SKM-1 (cell line): ENCODE measurements around the gene BACH1.
A peak's percentile ranks its signal among the peaks of the same experiment; 100 is the strongest.
"Not testable (repeated sequence)": the region's sequence is repeated elsewhere in the genome, so short reads cannot be mapped to it uniquely, and the experiment has no call there.

Experiments
- DNase-seq: peaks from one replicate; lab custom pipeline; 2025; ENCODE audit not compliant: unreplicated experiment; lab: John Stamatoyannopoulos, UW

BACH1 gene

DNA sequence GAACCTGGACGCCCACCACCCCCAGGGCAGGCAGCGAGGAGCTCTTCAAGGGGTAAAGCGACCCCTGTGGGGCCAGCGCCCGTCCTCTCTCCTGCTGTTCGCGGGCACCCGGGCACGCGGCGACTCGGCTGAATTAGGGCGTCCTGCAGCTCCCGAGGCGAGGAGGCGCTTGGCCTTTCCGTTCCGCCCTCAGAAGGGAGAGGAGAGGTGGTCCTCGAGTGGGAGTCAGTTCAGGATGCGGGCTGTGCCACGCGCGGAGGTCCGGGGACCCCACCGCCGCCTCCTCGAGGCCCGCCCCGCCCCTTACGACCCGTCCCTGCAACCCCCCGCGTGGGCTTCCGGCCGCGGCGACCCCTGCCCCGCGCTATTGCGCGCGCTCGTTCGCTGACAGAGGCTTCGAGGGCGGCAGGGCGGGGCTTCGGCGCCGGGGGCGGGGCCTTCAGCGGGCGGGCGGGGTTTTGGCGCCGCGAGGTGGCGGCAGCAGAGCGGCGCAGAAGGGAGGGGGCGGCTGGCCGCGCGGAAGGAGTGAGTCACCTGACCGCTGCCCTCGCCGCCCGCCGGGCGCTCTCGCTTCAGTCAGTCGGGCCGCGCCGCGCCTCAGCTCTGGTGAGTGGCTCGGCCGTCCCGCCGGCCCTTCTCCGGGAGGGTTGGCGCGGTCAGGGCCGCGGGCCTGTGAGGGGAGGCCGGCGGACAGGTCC lies at the start of gene BACH1:
Gene BACH1, plus strand, starts transcription at position 575 of the 698 bp plus-strand sequence. CDS start 22,359 bp downstream, outside the sequence.
- DNase-seq = peak; percentile 89

DNA sequence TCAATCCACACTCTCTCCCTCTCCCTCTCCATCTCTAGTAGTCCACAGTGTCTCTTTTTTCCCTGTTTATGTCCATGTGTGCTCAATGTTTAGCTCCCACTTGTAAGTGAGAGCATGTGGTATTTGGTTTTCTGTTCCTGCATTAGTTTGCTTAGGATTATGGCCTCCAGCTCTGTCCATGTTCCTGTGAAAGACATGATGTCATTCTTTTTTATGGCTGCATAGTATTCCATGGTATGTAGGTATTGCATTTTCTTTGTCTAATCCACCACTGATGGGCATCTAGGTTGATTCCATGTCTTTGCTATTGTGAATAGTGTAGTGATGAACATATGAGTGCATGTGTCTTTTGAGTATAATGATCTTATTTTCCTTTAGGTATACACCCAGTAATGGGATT lies 49.4 kb upstream of the BACH1 start:
- DNase-seq = not testable (repeated sequence)

DNA sequence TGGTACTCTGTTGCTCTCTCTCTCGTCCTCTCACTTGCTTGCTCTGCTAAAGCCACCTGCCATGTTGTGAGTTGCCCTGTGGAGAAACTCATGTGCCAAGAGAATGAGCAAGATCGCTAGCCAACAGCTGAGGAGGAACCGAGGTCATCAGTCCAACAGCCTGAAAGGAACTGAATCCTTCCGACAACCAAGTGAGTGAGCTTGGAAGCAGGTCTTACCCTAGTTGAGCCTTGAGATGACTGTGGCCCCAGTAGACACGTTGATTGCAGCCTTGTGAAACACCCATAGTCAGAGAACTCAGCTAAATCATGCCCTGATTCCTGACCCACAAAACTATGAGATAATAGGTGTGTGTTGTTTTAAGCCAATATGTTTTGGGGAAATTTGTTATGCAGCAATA lies 48.1 kb upstream of the BACH1 start:
- DNase-seq = no peak

DNA sequence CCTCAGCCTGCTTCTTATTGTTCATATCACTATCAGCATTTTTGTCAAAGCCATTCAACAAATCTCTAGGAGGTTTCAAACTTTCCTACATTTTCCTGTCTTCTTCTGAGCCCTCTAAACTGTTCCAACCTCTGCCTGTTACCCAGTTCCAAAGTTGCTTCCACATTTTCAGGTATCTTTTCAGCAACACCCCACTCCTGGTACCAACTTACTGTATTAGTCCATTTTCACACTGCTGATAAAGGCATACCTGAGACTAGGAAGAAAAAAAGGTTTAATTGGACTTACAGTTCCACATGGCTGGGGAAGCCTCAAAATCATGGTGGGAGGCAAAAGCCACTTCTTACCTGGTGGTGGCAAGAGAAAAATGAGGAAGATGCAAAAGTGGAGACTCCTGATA lies 44.9 kb upstream of the BACH1 start:
- DNase-seq = not testable (repeated sequence)

DNA sequence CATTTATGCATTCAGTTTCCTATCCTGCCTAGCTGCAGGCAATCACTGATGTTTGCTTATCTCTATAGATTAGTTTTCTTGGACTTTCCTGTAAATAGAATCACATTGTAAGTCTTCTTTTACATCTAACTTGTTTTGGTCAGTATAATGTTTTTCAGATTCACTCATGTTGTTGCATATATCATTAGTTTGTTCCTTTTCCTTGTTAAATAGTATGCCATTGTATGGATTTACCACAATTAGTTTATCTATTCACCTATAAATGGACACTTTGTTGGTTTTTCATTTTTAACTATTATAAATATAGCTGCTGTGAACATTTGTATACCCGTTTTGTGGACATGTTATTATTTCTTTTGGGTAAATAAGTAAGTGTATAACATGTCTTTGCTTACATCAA lies 44.2 kb upstream of the BACH1 start:
- DNase-seq = no peak

DNA sequence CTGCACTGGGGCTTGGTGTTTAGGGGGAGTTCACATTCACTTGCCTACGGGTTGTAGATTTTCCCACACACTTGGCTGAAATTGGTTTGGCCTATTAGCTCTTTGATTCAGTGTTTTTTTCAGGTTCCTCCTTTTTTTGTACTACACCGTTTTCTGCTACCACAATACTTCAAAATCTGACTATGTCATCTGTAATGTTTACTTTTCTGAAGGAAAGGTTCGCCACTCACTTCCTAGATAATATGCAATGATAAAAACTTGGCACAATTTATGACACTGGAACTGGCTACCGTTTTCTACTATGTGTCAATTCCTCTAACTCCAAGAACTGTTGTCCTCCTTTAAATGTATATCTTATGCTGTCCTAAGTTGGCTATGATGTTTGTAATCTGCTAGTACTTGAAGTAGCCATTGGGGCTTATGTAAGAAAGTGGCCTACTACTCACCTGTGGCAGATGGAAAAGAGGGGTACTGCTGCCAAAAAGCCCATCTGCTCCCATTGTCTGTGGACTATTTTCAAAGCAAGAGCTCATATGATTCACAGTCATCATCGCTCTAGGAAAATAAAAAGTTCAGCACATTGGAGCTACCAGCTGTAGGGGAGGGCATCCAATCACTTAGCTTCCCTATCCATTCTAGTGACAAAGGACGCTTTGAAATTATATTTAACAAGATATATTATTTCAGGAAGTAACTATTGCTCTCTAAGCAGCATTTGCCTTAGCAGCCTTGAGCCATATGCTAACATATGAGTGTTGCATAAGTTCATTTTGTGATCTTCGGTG lies 42.4 kb upstream of the BACH1 start:
- DNase-seq = peak; percentile 9

DNA sequence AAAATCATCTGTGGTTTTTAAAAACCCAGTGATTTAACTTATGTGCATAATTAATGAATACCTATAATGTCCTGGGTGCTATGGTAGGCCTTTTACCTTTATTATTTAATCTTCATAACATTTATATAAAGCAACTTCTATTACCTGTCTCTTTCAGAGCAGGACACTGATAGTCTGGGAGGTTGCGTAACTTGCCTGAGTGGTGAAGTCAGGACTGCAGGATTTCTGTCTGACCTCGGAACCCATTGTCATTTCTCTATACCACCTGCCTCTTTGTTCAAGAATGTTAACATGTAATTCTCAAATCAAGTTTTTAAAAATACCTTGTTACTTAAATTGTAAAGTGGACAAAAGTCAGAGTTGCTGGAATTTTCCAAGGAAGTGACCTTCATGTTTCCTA lies 41.0 kb upstream of the BACH1 start:
- no peak for DNase-seq

DNA sequence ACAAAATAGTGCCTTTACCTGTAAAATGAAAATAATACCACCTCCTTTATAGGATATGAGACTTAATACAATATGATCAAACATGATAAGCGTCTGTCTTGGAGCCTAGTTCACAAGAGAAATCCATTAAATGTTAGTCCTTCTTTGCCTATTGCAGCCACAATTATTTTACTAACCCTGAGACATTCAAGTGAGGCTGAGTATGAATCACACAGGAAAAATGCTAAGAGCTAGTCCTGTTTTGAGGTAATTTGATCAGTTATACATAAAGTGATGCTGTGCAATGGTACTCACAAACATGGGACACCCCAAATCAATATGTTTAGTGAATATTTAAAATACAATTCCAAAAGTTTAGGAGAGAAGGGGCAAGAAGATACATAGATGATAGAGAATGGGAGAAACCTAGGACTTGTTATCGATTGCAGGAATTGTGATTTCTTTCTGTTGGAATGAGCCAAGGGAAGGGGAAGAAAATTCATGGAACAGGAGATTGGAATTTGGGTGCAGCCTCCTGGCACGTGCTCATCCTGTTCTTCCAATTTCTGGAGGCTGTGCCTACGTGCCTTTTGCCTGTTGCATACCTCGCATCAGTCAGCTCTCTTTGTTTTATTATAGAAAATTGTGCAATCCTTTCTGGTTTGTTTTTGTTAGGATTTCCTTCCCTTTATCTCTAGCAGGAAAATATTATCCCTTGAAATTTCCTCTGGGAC lies 39.9 kb upstream of the BACH1 start:
- no peak for DNase-seq

DNA sequence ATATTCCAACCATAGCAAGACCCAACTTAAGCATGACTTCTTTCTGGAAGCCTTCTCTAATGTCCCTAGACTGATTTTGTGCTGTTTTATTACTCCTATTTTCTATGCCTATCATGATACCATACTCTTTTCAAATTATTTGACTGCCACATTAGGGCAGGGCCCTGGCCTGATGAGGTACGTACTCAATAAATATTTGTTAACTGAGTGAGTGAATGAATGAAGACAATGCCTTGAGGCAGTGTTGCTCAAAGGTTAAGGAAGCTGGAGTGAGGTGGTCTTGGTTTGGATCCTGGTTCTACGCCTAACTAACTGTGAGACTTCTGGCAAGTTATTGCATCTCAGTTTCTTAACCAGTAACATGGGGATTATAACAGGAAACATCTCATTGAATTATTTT lies 38.3 kb upstream of the BACH1 start:
- no peak for DNase-seq

DNA sequence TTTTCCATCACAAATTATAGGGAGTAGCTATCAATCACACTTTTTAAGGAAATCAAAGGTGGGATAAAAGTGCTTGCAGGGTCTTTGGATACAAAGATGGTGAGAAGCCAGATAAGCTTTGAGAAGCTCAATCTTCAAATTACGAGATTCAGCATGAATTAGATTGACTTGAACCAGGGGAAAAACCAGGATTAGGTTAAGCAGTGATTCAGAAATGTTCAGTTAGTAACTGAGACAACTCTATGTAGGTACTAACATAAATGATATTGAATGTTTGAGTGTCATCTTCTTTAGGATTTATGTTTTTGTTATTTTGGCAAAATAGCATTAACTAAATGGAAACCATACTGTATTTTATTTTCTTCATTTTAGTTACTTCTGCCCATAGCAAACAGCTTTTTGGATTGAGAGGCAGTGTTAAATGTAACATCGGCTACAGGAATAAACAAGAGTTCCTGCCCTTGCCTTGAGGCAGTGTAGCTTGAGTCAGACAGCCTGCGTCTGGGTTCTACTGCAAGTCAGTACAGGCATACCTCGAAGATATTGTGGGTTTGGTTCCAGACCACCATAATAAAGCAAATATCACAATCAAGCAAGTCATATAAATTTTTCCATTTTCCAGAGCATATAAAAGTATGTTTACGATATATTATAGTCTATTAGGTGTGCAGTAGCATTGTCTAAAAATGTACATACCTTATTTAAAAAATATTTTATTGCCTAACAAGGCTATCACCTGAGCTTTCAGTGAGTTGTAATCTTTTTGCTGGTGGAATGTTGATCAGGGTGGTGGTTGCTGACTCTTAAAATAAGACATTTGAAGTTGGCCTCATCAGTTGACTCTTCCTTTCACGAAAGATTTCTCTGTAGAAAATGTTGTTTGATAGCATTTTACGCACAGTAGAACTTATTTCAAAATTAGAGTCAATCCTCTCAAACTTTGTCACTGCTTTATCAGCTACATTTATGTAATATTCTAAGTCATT lies 36.9 kb upstream of the BACH1 start:
- no peak for DNase-seq

DNA sequence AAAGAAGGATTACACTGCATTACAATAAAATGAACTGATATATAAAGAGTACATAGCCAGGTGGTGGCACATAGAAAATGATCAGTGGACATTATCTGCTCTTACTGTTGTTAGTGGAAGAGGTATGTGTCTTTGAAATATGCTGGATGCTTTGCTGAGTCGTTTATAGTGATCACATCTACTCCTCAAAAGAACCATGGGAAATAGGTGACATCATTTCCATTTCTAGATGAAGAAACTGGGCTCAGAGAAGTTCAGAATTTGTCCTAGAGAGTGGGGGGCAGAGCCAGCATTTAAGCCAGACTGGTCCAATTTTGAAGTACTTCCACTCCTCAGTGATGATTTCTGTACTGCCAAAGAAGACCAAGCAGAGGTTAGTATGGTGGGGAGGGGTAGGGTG lies 34.0 kb upstream of the BACH1 start:
- no peak for DNase-seq

DNA sequence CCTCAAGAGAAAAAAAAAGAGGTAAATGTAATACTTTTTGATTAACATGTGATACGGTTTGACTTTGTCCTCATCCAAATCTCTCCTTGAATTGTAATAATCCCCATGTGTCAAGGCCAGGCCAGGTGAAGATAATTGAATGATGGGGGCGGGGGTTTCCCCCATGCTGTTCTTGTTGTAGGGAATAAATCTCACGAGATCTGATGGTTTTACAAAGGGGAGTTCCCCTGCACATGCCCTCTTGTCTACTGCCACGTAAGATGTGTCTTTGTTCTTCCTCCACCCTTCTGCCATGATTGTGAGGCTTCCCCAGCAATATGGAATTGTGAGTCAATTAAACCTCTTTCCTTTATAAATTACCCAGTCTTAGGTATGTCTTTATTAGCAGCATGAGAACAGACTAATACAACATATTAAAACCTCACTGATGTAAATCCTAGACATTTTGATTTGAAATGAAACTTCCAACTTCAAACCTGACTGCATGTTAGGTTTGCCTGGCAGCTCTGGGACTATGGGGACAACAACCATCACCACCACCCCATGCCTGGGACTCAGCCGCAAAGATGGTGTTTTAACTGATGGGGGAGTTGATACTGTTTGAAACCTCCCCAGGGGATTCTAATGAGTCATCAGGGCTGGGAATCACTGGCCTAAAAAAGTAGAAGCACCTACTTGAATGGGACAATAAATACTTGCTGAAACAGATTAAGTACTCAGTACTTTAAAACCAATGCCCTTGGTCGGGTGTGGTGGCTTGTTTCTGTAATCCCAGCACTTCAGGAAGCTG lies 32.8 kb upstream of the BACH1 start:
- no peak for DNase-seq

DNA sequence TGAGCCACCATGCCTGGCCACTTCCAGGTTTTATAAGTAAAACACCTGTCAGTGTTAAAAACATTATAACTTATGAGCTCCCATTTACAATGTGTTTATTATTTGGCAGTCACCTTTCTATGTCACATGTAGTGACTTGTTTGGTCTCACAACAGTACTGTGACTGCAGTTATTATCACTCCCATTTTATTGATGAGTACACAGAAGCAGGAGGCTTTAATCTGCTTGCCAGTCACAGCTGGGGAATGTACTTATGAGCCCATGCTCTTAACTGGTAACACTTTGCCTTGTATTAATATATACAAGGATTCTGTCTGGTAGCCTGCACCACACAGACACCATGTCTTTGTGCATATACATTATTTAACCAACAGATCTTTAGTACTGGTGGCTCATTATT lies 31.1 kb upstream of the BACH1 start:
- no peak for DNase-seq

DNA sequence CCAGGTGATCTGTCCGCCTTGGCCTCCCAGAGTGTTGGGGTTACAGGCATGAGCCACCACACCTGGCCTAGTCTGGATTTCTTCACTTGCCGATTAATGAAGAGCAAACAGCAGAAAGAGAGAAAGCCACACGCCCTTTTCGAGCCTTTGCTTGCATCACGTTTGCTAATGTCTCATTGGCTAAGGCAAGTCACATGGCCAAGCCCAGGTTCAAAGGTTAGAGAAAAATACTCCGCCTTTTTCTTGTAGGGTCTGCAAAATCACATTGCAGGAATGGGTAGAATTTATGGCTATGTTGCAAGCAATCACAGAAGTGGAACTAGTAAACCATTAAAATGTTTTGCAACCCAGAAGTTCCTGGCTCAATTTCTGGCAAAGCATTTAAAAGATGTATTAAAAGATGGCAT lies 26.8 kb upstream of the BACH1 start:
- peak; percentile 17 for DNase-seq

DNA sequence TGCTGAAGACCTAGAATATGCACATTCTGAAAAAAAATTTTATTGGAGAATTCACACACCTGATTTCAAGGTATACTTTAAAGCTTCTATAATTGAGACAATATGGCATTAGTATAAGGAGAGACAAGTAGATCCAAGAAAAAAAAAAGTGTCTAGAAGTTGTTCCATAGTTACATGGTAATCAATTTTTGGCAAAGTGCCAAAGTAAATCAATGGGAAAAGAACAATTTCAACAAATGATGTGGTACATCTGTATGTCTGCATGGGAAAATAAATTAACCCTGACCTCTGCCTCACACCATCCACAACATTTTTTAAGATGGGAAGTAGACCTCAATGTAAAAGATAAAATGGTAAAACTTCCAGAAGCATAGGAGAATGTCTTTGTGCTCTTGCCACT lies 21.3 kb upstream of the BACH1 start:
- no peak for DNase-seq

DNA sequence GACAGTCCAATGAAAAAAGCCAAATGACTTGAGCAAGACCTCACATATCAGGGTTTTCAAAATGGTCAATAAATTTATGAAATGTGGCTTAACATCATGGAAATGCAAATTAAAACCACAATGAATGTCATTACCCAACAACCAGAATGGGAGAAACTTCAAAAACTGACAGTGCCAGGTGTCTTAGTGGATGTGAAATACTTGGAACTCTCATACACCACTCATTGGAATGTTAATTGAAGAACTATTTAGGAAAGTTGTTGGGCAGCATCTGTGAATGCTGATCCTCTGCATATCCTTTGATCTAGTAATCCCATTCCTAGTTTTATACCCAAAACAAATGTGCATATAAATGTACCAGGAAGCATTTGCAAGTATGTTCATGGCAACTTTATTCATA lies 19.2 kb upstream of the BACH1 start:
- DNase-seq = no peak

DNA sequence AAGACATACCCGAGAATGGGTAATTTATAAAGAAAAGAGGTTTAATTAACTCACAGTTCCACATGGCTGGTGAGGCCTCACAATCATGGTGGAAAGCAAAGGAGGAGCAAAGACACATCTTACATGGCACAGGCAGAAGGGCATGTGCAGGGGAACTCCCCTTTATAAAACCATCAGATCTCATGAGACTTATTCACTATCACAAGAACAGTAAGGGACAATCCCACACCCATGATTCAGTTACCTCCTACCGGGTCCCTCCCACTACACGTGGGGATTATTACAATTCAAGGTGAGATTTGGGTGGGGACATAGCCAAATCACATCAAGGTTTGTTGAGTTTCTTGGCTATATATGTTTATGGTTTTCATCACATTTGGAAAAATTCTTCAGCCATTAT lies 16.9 kb upstream of the BACH1 start:
- not testable (repeated sequence) for DNase-seq

DNA sequence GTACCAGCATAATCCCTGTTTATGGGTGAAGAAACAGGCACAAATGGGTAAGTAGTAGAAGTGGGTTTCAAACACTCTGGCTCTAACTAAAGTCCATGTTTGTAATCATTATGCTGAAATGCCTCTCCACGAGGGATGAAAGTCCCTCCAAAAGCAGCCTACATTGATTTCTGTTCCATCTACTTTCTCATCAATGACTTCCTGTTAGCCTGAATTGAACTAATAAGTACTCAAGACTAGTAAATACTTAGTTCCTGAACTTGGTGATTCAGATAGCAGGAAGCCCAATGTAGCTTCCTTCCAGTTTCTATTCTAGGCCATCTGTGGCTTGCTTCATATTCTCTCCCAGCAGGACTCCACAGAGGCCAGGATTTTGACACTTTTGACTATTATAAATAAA lies 11.3 kb upstream of the BACH1 start:
- peak; percentile 26 for DNase-seq

DNA sequence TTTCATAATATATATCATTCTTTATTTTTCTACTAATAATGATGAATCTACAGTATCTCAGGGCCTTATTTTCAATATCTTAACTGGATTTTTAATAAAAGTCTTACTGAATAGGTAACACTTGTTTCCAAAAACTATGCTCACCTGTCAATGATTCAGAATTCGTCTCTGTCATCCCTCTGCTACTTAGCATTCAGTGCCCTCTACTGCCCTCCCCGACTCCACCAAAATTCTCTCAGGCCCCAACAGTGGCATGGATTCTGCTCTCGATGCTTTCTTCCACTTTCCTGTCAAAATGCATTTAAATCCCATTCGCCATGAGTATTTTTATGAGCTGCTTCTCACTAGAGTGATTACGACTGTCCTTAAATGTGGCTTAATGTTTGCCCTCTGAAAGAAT lies 10.5 kb upstream of the BACH1 start:
- DNase-seq = no peak

DNA sequence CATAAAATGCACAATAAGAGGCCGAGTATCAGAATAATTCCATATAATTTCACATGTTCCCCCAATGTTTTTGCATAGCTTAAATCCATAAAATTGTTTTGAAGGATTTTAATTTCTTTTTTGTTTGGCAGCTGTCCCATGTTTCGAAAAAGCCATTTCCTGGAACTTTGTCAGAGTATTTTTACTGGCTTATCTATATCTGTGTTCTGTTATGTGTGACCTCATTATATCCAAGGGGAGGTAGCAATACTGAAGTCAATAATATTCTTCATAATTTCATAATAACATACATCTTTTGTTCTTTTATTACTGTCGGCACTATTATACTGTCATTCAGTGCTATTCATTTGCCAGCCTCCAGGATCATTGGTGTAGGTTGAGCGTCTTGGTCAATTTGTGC lies 9.4 kb upstream of the BACH1 start:
- no peak for DNase-seq
